Neural progenitor cell (in vitro differentiated cells): ENCODE measurements around the gene TLR4. TPM values are rescaled to one million over a fixed set of nuclear protein-coding genes. Genes with fewer than 3 reads are reported as not detected.

Source experiments
- DNase-seq: peaks from one replicate; pipeline ENCODE4 v3.0.0-alpha.2; 2016; ENCODE audit warnings: low spot score
- H2AFZ ChIP-seq: fragments of 200-600 bp; sonication (generic); replicated peaks from 2 replicates; pipeline ENCODE4 v1.6.1; 2016; ENCODE audit warnings: antibody characterized with exemption
- H3F3A ChIP-seq: fragments of 200-600 bp; sonication (generic); 2 replicates; pipeline ENCODE4 v1.6.1; 2016; ENCODE audit warnings: antibody characterized with exemption, low read depth
- H3K27ac ChIP-seq: fragments of 200-600 bp; sonication (generic); 2 replicates; pipeline ENCODE4 v1.5.1; 2016; ENCODE audit warnings: mild to moderate bottlenecking
- H3K27me3 ChIP-seq: fragments of 200-600 bp; sonication (generic); 2 replicates; pipeline ENCODE4 v1.6.1; 2016; ENCODE audit warnings: mild to moderate bottlenecking, moderate library complexity
- H3K36me3 ChIP-seq: fragments of 200-600 bp; sonication (generic); 2 replicates; pipeline ENCODE4 v1.5.1; 2016
- H3K4me1 ChIP-seq: fragments of 200-600 bp; sonication (generic); 2 replicates; pipeline ENCODE4 v1.6.1; 2016; ENCODE audit warnings: mixed run types
- H3K4me2 ChIP-seq: fragments of 200-600 bp; sonication (generic); 2 replicates; pipeline ENCODE4 v1.6.1; 2016
- H3K4me3 ChIP-seq: fragments of 200-600 bp; sonication (generic); 2 replicates; pipeline ENCODE4 v1.5.1; 2016
- H3K79me2 ChIP-seq: fragments of 200-600 bp; sonication (generic); 2 replicates; pipeline ENCODE4 v1.6.1; 2016; ENCODE audit warnings: low read depth
- H3K9ac ChIP-seq: fragments of 200-600 bp; sonication (generic); 2 replicates; pipeline ENCODE4 v1.6.1; 2016
- H3K9me3 ChIP-seq: fragments of 200-600 bp; sonication (generic); 2 replicates; pipeline ENCODE4 v1.5.1; 2016; ENCODE audit warnings: low read depth
- H4K20me1 ChIP-seq: fragments of 200-600 bp; sonication (generic); 2 replicates; pipeline ENCODE4 v1.6.1; 2016; ENCODE audit warnings: low read depth
- H3K27ac Mint-ChIP-seq: 3 replicates; pipeline ENCODE4 v1.8.0; 2021; ENCODE audit warnings: mixed read lengths
- H3K27me3 Mint-ChIP-seq: 2 replicates; pipeline ENCODE4 v1.8.0; 2022; ENCODE audit warnings: low read depth, mild to moderate bottlenecking, inconsistent platforms, moderate library complexity, mixed read lengths; ENCODE audit not compliant: insufficient read depth
- H3K36me3 Mint-ChIP-seq: 3 replicates; pipeline ENCODE4 v1.8.0; 2021; ENCODE audit warnings: mixed read lengths
- H3K4me1 Mint-ChIP-seq: 3 replicates; pipeline ENCODE4 v1.8.0; 2021; ENCODE audit warnings: mixed read lengths
- H3K4me3 Mint-ChIP-seq: 3 replicates; pipeline ENCODE4 v1.8.0; 2021; ENCODE audit warnings: mild to moderate bottlenecking, moderate library complexity, mixed read lengths
- H3K9me3 Mint-ChIP-seq: 3 replicates; pipeline ENCODE4 v1.8.0; 2020; ENCODE audit warnings: mixed read lengths
- EZH2 ChIP-seq: fragments of 200-600 bp; sonication (generic); IDR thresholded peaks from 2 replicates; pipeline ENCODE4 v1.6.1; 2017; ENCODE audit warnings: antibody characterized with exemption, mild to moderate bottlenecking, moderate library complexity
- EZH2phosphoT487 ChIP-seq: fragments of 200-600 bp; sonication (generic); IDR thresholded peaks from 2 replicates; pipeline ENCODE4 v1.6.1; 2017; ENCODE audit warnings: antibody characterized with exemption
- total RNA-seq: library from RNA; depleted of rRNA; stranded (reverse); fragments of >200 nt; gene quantifications from 2 replicates; pipeline ENCODE4 v1.2.3, GENCODE V29; 2015; ENCODE audit warnings: low replicate concordance
- TF ChIP-seq, protein P1 (sequence below): fragments of 200-600 bp; sonication (generic); IDR thresholded peaks from 2 replicates; pipeline ENCODE4 v1.5.1; 2017; ENCODE audit warnings: antibody characterized with exemption, mild to moderate bottlenecking

The TLR4 gene
- total RNA-seq, 1 donor from 2014 or later = 0.24 TPM

DNA sequence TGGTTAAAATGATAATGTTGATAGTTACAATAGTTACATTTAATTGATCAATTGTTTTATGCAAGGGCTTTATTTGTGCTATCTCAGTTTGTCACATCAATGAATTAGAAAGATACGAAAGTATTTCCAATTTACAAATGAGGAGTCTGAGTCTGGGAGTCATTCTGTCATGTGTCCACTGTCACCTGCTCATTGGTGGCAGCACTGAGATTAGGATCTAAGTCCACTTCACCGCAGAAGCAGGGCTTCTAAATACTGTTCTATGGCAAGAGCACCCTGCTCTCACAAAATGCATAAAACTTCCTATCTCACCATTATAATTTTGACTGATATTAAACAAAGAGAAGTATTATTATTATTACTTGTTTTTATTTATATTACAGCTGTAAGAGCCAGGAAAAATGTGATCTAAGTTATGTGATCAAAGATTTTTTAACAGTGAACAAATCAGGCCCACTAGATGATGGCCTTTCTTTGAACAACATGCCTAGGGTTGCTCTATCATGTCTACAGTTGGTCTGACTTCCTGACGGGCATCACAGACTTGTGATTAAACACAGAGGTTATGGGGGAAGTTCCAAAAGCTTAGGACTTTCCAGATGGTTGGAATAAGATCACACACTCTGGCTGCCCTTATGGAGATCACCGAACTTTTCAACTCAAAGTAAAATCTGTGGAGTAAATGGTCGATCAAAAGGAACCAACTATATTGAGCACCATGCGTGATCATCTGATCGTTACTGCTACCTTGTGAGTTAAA lies 15.1 kb downstream of the TLR4 start:
- no peak overlapping the region for H2AFZ ChIP-seq
- no peaks in the 10 kb centered on the region for H3K79me2 ChIP-seq
- H3K4me3 Mint-ChIP-seq = no peak overlapping the region
- H3K27me3 Mint-ChIP-seq = peaks cover 2% of the 10 kb centered on the region
- no peak overlapping the region for H3K4me3 ChIP-seq
- H4K20me1 ChIP-seq = no peaks in the 10 kb centered on the region
- no peak for DNase-seq
- no peak overlapping the region for H3K9ac ChIP-seq
- H3K27ac Mint-ChIP-seq = no peak overlapping the region
- TF ChIP-seq, protein P1, sequence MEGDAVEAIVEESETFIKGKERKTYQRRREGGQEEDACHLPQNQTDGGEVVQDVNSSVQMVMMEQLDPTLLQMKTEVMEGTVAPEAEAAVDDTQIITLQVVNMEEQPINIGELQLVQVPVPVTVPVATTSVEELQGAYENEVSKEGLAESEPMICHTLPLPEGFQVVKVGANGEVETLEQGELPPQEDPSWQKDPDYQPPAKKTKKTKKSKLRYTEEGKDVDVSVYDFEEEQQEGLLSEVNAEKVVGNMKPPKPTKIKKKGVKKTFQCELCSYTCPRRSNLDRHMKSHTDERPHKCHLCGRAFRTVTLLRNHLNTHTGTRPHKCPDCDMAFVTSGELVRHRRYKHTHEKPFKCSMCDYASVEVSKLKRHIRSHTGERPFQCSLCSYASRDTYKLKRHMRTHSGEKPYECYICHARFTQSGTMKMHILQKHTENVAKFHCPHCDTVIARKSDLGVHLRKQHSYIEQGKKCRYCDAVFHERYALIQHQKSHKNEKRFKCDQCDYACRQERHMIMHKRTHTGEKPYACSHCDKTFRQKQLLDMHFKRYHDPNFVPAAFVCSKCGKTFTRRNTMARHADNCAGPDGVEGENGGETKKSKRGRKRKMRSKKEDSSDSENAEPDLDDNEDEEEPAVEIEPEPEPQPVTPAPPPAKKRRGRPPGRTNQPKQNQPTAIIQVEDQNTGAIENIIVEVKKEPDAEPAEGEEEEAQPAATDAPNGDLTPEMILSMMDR = no peak
- TF ChIP-seq EZH2phosphoT487 (no peak), EZH2 (no peak)
- H3K36me3 Mint-ChIP-seq = no peaks in the 10 kb centered on the region
- no peaks in the 10 kb centered on the region for H3K27me3 ChIP-seq
- H3F3A ChIP-seq = no peaks in the 10 kb centered on the region
- no peaks in the 10 kb centered on the region for H3K4me1 ChIP-seq
- H3K36me3 ChIP-seq = no peaks in the 10 kb centered on the region
- no peaks in the 10 kb centered on the region for H3K4me1 Mint-ChIP-seq
- H3K4me2 ChIP-seq = no peak overlapping the region
- H3K9me3 Mint-ChIP-seq = no peaks in the 10 kb centered on the region
- no peaks in the 10 kb centered on the region for H3K9me3 ChIP-seq
- no peak overlapping the region for H3K27ac ChIP-seq

- Histone ChIP-seq H2AFZ (no peak overlapping the region), H3K4me3 (no peak overlapping the region), H3K9ac (no peak overlapping the region), H3K4me1 (no peaks in the 10 kb centered on the region), H3K4me2 (no peak overlapping the region), H3K27me3 (no peaks in the 10 kb centered on the region), H3K79me2 (no peaks in the 10 kb centered on the region), H3K36me3 (no peaks in the 10 kb centered on the region), H4K20me1 (no peaks in the 10 kb centered on the region), H3F3A (no peaks in the 10 kb centered on the region), H3K27ac (no peak overlapping the region), H3K9me3 (no peaks in the 10 kb centered on the region)
- Mint-ChIP-seq H3K27me3 (peaks cover 2% of the 10 kb centered on the region), H3K27ac (no peak overlapping the region), H3K36me3 (no peaks in the 10 kb centered on the region), H3K4me3 (no peak overlapping the region), H3K9me3 (no peaks in the 10 kb centered on the region), H3K4me1 (no peaks in the 10 kb centered on the region)
- DNase-seq = no peak
- TF ChIP-seq EZH2phosphoT487 = no peak
- TF ChIP-seq, protein P1 = no peak
- TF ChIP-seq EZH2 = no peak
Measured at GRCh38 chr9:117720066-117720465, 15.9 kb downstream of the TLR4 start.

DNA sequence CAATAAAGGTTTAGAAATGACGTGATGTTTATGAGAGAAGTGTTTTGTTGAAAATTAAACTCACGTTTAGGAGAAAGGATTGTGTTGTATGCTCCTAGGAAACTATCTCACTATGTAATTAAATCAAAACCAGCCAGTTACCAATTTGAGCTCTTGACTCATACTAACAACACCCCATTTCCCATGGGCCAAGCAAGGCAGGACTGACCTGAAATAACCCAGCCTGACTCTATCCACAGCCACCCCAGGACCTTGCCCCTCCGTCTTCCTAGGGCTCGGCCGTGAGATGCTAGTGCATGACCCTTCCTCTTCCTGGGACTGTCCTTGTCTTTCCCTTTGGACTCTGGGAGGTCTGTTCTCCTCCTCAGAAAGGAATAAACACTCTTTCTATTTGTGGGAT lies 16.4 kb downstream of the TLR4 start:
- Histone ChIP-seq H3K27me3 (no peaks in the 10 kb centered on the region), H3K4me2 (no peak overlapping the region), H3K4me3 (no peak overlapping the region), H4K20me1 (no peaks in the 10 kb centered on the region), H3K4me1 (no peaks in the 10 kb centered on the region), H2AFZ (no peak overlapping the region), H3F3A (no peaks in the 10 kb centered on the region), H3K9me3 (no peaks in the 10 kb centered on the region), H3K36me3 (no peaks in the 10 kb centered on the region), H3K79me2 (no peaks in the 10 kb centered on the region), H3K9ac (no peak overlapping the region), H3K27ac (no peak overlapping the region)
- no peaks in the 10 kb centered on the region for H3K4me1 Mint-ChIP-seq
- DNase-seq = no peak
- no peaks in the 10 kb centered on the region for H3K9me3 Mint-ChIP-seq
- no peak overlapping the region for H3K4me3 Mint-ChIP-seq
- H3K27me3 Mint-ChIP-seq = peaks cover 2% of the 10 kb centered on the region
- TF ChIP-seq EZH2phosphoT487 (no peak), EZH2 (no peak)
- TF ChIP-seq, protein P1 = no peak
- H3K36me3 Mint-ChIP-seq = no peaks in the 10 kb centered on the region
- no peak overlapping the region for H3K27ac Mint-ChIP-seq
